Fibroblast of pulmonary artery (primary cell): ENCODE measurements around the gene GPAT3.
"Not testable (repeated sequence)": the region's sequence is repeated elsewhere in the genome, so short reads cannot be mapped to it uniquely, and the experiment has no call there.

Source experiments
- DNase-seq: peaks from one replicate; pipeline ENCODE4 v3.0.0-alpha.2; 2010; ENCODE audit warnings: low read depth
- H3K4me3 ChIP-seq: replicated peaks from 2 replicates; pipeline ENCODE4 v1.5.1; 2011; ENCODE audit warnings: low read depth, mild to moderate bottlenecking, control low read depth, low read length, moderate library complexity
- CTCF ChIP-seq: IDR thresholded peaks from 2 replicates; pipeline ENCODE4 v1.5.1; 2011; ENCODE audit warnings: mild to moderate bottlenecking, control low read depth, low read length, inconsistent platforms; ENCODE audit errors: missing control alignments

The GPAT3 gene

GRCh38 chr4:83535520-83536361 lies at the start of gene GPAT3:
Gene GPAT3 (plus strand): TSS chr4:83536108. CDS start chr4:83536623, 515 bp downstream.
- no peak for TF ChIP-seq CTCF
- DNase-seq: peak; percentile 69
- H3K4me3 ChIP-seq: peak within 1 kb of the TSS; percentile 73

- TF ChIP-seq CTCF: no peak
- DNase-seq: no peak
- no peak overlapping the region for H3K4me3 ChIP-seq
These were observed 49.3 kb upstream of the GPAT3 start for GRCh38 chr4:83486457-83487129.

GRCh38 chr4:83489711-83490326 lies 46.1 kb upstream of the GPAT3 start:
- TF ChIP-seq CTCF: no peak
- DNase-seq: no peak
- no peak overlapping the region for H3K4me3 ChIP-seq

- DNase-seq: peak; percentile 56
- peak; percentile 94 for TF ChIP-seq CTCF
- no peak overlapping the region for H3K4me3 ChIP-seq
These were observed 44.9 kb upstream of the GPAT3 start for GRCh38 chr4:83490876-83491450.

GRCh38 chr4:83496085-83496917 lies 39.6 kb upstream of the GPAT3 start:
- not testable (repeated sequence) for DNase-seq, H3K4me3 ChIP-seq

- no peak for TF ChIP-seq CTCF
- H3K4me3 ChIP-seq: no peak overlapping the region
- DNase-seq: no peak
These were observed 37.7 kb upstream of the GPAT3 start for GRCh38 chr4:83498187-83498586.

- H3K4me3 ChIP-seq: not testable (repeated sequence)
These were observed 34.2 kb upstream of the GPAT3 start for GRCh38 chr4:83501671-83502070.

More at GRCh38 chr4:83501671-83502070, 34.2 kb upstream of the GPAT3 start:
- not testable (repeated sequence) for DNase-seq
